PC-9 (cell line): ENCODE data around the gene ENPP6.

Experiments used
- CTCF ChIP-seq: fragments of 200-600 bp; sonication (generic); conservative IDR thresholded peaks from 2 replicates; pipeline ENCODE4 v1.6.1; 2017; ENCODE audit warnings: mixed run types, antibody characterized with exemption, mild to moderate bottlenecking, moderate library complexity
- EZH2 ChIP-seq: fragments of 200-600 bp; sonication (generic); IDR thresholded peaks from 2 replicates; pipeline ENCODE4 v1.8.0; 2017; ENCODE audit warnings: antibody characterized with exemption, low read depth

DNA sequence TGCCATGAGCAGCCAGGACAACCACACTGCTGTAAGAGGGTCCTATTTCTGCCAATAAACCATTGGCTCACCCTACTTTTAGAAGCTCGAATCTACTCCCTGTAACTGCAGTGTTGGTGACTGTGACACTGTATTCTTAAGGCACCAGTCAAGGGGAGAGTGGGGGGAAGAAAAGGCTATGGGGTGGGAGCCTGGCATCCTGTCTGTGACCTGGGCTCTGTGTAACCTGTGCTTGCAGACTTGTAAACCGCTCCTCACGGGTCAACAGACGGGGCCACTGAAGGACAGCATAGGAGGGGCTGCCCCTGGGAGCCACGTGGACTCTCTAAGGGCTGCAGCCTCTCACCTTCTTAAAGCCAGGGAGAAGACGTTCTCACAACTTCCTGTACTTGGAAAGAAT, 42.2 kb upstream of the ENPP6 start:
- no peak for TF ChIP-seq CTCF
- no peak for TF ChIP-seq EZH2
